GM21528 (cell line): ENCODE measurements around the gene RAB20.
A peak's percentile ranks its signal among the peaks of the same experiment; 100 is the strongest.
"Not testable (repeated sequence)": the region's sequence is repeated elsewhere in the genome, so short reads cannot be mapped to it uniquely, and the experiment has no call there.

Source experiments
- ATAC-seq: cut with Tn5 transposase; IDR thresholded peaks from one replicate; pipeline ENCODE4 v1.9.1; 2021; ENCODE audit warnings: mild to moderate bottlenecking, moderate library complexity; ENCODE audit not compliant: unreplicated experiment, low FRiP score

RAB20 gene

GRCh38 chr13:110555601-110556223 is 5.8 kb downstream of the RAB20 start:
- no peak for ATAC-seq

DNA sequence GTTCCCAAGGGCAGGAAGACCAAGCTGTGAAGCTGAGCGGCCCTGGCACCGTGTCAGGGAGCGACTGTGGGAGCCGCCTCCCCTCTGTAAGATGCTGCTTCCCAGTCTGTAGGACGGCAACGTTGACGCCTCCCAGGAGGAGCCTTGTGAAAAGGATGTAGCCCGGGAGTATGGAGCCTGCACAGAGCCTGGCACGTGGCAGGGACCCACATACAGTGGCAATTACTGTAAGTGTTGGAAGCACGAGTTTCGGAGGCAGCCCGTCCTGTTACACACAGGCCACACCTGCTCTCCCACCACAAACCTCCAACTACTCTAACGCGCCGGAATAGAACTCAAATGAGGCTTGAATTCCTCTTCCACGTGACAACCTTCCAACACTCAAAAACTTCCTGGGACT is 6.6 kb downstream of the RAB20 start:
- ATAC-seq, result no peak

GRCh38 chr13:110554227-110554836 is 7.2 kb downstream of the RAB20 start:
- no peak for ATAC-seq

DNA sequence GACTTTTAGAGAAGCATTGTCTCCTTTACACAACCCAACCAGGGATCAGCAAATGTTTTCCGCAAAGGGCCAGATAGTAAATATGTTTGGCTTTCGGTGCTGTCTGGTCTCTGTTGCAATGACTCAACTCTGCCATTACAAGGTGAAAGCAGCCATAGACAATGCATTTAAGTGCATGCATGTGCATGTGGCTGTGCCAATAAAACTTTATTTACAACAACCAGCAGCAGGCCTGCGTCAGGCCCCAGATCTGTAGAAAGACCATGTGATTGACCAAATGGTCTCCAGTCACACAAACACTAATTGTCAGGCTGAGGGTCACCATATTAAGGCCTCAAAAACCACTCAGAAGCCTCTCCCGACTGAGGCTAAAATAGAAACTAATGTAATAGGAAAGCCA is 8.1 kb downstream of the RAB20 start:
- ATAC-seq, result no peak

DNA sequence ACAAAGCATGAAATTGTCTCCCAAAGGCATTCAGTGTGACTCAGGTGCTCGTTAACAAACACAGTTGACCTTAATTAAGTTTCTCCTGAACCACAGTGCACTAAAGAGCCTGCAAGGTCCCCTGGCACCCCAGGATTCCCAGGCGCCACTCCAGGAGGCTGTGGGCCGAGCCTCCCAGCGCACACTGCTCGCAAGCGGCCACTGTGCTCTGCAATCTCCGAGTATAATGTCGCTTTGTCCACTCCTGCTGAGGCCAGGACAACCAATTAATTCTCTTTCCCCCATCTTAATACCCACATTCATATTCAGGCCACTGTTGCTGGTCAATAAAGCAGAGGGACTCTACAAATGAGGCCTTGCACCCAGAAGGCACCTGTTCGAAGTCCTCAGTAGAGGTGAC is 8.8 kb downstream of the RAB20 start:
- no peak for ATAC-seq

DNA sequence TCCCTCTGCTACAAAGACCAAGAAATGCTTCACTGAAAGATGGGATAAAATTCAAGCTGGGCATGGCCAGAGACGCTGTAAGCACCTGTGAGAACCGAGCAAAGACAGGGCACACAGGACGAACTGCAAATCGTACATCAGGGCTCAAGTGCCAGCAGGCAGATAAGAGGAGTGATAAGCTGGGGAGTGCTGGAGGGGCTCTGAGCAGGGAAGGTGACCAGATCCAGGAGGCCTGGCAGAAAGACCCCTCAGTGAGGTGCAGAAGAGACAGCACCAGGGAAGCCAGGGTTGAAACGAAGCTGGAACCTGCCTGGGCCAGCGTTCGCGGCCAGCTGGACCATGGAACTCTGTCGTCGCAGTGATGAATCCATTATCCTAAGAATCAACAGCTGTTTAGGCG is 10.2 kb downstream of the RAB20 start:
- no peak for ATAC-seq

DNA sequence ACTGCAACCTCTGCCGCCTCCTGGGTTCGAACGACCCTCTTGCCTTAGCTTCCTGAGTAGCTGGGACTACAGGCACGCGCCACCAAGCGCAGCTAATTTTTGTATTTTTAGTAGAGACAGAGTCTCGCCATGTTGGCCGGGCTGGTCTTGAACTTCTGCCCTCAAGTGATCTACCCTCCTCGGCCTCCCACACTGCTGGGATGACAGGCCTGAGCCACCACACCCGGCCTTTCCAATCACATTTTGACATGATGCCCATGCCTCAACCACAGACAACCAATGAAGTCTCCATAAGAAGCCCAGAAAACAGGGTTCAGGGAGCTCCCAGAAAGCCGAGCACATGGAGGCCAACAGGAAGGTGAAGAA is 11.7 kb downstream of the RAB20 start:
- no peak for ATAC-seq

DNA sequence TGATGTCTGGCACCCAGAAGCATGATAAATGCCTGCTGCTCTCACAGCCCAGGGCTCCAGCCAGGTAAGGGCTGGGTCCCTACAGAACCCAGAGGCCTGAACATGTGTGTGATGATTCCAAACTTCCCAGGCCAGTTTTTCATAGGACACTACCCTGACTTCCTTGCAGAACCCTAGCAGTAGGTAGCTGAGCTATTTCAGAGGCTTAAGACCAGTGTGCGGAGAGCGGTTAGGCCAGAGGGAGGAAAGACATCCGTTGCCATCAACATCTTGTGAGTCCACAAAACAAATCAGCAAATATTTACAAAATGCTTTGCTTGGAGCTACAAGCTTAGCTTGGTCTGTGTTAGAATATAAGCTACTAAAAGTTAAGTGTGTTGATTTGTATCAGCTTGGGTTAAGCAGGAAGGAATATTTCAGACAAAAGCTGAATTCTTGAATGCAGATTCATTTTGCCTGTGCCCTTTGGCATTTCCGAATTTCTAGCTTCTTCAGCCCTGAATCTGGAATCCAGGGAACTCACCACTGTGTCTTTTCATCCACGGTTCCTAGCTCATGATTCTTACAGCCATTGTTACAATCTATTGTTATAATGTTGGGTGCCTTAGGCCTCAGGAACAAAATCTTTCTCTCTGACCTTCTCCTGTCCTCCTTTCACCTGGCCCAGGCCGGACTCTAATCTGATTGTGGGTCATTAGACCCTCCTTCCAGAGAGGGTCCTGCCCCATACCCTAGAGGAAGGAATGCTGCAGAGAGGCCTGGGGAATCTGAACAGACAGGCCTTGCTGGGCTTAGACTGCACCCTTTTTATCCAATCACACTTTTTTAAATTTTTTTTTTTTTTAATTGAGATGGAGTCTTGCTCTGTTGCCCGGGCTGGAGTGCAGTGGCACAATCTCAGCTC is 12.4 kb downstream of the RAB20 start:
- no peak for ATAC-seq

DNA sequence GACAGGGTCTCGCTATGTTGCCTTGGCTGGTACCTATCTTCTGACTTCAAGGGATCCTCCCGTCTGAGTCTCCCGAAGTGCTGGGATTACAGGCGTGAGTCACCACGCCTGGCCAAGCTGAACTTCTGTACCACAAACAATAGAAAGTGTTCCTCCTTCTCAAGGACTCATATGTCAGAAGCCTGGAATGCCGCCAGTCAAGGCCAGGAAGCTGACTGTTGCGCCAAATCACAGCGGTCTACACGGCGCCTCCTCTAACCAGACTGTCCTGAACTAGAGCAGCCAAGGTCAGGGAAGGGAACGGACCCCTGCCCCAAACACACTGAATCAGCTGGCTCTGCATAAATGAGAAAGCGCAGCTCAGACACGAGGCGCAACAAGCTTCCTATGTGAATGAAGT is 14.6 kb downstream of the RAB20 start:
- no peak for ATAC-seq

DNA sequence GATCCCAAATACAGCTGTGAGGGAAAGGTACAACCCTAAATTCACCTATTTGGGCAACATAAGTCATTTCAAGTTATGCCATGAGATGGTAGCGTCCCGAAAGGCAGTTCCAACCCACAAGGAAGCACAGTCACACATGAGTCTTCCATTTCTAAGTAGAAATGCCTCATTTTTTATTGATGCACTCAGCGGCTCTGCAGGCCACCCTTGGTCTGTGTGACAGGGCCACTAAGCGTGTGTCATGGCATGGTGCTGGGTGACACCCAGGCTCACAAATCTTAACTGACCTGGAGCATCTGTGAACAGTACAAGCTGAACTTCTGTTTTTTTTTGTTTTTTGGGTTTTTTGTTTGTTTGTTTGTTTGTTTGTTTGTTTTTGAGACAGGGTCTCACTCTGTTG is 15.1 kb downstream of the RAB20 start:
- ATAC-seq, result no peak

DNA sequence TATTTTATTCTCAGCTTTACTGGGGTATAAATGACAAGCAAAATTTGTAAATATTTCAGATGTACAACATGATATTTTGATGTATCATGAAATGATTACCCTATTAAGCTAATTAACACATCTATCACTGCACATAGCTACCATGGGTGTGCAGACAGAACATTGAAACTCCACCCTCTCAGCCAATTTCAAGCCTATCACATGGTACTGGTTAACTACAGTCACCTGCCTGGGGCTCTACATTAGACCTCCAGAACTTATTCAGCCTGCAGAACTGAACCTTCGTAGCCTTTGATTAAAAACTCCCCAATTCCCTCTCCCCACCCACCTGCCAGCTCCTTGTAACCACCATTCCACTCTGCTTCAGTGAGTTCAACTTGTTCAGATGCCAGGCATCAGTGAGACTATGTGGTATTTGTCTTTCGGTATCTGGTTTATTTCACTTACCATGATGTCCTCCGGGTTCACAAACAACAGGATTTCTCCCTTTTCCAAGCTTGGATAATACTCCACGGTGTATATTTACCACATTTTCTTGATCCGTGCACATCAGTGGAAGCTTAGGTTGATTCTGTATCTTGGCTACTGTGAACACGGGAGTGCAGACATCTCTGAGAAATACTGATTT is 19.2 kb downstream of the RAB20 start:
- ATAC-seq, result no peak

DNA sequence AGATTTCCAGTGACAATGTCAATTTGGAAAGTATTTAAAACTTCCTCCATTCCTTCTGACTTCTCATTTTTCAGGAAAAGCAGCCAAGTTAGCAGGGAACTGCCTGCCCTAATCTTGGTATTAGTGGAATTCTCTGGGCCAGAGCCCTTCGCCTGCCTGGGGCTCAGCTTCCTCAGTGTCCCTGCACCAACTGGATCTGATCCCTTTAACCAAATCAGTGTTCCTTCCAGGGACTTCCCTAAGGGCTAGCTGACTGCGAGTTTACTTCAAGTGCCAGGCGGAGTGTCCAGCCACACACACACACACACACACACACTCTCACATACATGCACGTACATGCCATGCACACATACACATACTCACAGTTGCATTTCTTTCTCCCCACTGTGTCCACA is 20.0 kb downstream of the RAB20 start:
- no peak for ATAC-seq

GRCh38 chr13:110540871-110541525 is 20.5 kb downstream of the RAB20 start:
- no peak for ATAC-seq

GRCh38 chr13:110539894-110540293 is 21.6 kb downstream of the RAB20 start:
- ATAC-seq, result no peak

GRCh38 chr13:110538632-110539031 is 22.9 kb downstream of the RAB20 start:
- peak; percentile 51 for ATAC-seq

DNA sequence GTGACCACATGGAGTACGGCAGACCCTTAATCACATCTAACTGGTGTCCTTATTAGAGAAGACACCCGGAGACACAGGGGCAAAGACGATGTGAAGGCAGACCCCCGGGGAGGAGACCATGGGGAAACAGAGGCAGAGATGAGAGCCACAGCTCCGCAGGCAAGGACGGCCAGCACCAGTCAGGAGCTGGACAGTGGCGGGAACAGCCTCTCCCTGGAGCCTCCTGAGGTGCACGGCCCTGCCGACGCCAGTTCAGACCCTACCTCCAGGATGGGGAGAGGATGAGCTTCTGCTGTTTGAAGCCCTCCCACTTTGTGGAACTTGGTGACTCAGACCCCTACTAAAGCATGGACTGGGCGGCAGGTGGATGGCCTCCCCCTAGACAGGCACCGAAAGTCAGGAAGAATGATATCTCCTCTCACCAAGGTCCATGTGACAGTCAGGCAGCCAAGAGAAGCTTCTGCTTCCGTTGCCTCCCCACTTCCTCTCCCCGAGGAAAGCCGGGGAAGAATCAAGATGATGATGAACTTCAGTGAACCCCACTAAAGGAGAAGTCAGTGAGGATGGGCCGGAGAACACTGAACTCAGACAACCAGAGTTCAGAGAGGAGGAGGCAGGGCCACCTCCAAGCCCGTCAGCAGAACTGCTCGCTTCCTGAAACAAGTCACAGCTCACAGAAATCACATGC is 25.4 kb downstream of the RAB20 start:
- ATAC-seq, result no peak

DNA sequence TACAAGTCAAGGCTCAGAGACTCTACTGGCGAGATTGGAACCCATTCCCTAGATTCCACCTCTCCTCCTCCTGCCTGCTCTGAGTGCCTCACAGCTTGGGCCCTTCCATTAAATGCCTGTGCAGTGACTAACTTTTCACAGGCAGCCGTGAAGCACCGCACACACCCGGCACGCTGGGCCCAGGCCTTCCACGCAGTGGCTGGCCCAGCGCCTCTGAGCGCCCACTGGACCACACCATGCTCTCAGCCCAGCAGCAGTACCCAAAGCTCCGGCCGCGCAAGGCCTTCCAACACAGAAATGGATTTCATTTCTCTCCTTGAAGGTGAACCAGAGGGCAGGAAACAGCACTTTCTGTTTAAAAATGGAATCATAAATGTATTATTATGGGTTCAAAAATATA is 26.0 kb downstream of the RAB20 start:
- no peak for ATAC-seq

- ATAC-seq, result no peak
Observed at GRCh38 chr13:110533771-110534670, 27.5 kb downstream of the RAB20 start.

- ATAC-seq, result not testable (repeated sequence)
Observed at GRCh38 chr13:110532258-110532657, 29.3 kb downstream of the RAB20 start.
